Activated gamma-delta T cell (primary cell): Measurements from ENCODE around the gene C2.
"Not testable (repeated sequence)": the region's sequence is repeated elsewhere in the genome, so short reads cannot be mapped to it uniquely, and the experiment has no call there.

Experiments used
- DNase-seq: peaks from one replicate; lab custom pipeline; 2025; lab: John Stamatoyannopoulos, UW

C2 gene

DNA sequence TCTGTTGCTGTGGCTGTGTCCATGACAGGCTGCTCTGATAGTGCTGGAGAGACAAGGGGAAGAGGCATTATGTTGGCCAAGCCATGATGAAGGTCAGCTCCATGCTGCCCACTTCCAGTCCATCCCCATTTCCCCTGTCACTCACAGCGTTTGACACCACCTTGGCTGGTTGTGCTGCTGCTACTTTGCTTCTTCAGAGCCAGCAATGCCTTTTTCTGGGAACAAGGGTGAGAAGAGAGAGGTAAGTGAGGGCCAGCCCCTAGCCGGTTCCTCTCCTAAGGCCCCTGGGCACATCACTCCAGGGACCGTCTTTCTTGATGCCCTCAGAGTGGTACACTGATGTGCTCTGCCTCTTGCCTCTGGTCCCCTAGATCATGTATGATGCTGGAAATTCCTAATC is 29.3 kb downstream of the C2 start:
- DNase-seq: no peak

DNA sequence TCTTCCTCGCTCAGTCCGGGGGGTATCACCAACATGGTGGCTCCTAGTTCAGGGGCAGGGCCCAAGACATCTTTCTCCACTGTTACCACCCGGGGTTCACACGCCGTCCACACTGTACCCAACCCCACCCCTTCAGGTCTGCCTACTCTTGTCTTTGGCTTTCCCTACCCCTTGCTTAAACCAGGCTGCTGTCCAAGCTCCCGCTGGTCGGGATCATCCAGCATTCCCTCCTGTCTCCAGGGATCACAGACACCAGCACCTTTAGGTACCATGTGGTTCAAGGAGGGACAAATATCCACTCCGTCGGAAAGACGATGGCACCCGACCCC is 30.9 kb downstream of the C2 start:
- no peak for DNase-seq

DNA sequence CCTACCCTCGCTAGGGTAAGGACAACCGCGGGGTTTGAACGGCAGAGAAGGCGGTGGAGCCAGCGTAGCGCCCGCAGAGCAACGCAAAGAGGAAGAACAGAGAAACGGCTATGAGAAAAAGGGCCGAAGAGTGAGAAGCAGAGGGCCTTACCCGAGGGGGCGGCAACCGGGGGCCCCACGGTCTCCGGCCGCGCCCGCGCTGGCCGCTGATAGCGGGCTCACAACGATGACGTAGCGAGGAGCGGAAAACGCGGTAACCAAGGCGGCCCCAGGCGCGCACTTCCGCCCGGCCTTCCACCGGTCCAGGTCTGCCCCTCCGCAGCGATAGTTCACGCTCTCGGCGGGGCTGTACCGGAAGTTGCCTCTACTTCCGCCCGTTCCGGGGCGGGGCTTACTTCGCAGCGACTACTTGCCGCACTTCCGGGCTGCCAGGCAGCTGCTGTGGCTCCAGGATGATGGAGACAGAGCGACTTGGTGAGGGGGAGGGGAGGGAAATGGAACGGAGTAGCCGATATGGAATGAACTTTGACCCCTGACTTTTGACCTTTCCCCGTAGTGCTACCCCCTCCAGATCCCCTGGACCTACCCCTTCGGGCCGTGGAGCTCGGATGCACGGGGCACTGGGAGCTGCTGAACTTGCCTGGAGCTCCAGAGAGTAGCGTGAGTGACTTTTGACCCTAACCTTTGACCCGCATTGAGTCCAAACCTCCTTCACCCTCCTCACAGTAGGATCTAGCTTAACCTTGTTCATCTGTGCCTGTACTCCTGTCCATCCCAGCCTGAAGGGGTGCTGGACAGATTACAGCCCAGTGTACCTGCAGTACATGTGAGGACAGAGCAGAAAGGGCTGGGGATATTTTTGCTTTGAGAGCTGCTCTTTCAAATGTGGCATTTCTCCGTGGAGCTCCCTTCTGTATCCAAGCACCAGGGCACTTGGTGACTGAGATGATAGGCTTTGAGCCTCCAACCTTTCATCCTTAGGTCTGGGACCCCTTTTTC is 31.5 kb downstream of the C2 start, which contains the start of the genes NELFE and SKIC2:
NELFE (minus strand) TSS at position 231 of the 999 bp plus-strand sequence. CDS start 525 bp downstream, outside the sequence.
SKIC2 (plus strand) TSS at position 435 of the 999 bp plus-strand sequence; CDS start at position 453, 18 bp downstream.
- DNase-seq: peak; percentile 94

DNA sequence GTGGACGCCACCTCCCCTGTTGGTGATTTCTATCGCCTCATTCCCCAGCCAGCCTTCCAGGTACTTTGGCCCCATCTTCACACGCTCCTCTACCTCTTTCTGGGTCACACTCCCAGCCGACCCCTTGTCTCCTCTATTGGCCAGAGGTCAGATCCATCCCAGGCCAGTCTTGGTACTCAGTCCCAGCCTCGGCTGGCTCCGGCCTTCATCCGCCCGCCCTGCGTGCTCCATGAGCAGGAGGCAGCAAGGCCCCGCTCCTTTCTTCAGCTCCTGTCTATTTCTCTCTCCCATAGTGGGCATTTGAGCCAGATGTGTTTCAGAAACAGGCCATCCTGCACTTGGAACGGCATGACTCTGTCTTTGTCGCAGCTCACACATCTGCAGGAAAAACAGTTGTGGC is 34.1 kb downstream of the C2 start:
- no peak for DNase-seq

DNA sequence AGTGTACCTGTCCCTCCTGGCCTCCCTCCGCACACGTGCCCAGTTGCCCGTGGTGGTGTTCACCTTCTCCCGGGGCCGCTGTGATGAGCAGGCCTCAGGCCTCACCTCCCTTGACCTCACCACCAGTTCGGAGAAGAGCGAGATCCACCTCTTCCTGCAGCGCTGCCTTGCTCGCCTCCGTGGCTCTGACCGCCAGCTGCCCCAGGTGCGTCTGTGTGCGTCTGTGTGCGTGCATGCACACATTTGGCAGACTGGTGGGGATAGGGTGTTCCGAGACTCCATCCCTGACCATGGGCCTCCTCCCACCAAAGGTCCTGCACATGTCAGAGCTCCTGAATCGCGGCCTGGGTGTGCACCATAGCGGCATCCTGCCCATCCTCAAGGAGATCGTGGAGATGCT is 36.4 kb downstream of the C2 start:
- no peak for DNase-seq

DNA sequence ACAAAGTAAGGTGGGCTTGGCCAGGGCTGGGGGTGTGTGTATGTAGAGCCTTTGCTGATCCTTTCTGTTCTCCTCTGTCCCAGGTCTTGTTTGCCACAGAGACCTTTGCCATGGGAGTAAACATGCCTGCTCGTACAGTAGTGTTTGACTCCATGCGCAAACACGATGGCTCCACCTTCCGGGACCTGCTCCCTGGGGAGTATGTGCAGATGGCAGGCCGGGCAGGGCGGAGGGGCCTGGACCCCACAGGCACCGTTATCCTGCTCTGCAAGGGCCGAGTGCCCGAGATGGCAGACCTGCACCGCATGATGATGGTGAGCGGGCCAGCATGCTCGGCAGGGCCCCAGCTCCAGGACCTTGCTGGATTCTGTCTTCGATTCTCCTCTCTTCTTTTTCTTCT is 38.2 kb downstream of the C2 start:
- no peak for DNase-seq

DNA sequence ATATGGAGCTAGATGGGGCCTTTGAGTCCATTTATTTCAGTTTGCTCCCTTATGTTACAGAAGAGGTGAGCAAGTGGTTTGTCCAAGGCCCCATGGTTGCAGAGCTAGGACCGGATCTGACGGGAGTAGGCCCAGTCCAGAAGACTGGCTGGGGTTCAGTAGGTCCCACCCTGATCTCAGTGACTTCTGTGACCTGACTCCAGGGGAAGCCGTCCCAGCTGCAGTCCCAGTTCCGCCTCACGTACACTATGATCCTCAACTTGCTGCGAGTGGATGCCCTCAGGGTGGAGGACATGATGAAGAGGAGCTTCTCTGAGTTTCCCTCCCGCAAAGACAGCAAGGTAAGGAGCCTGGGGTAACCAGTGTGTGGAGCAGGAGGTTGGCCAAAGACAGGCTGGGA is 39.0 kb downstream of the C2 start:
- DNase-seq: no peak

DNA sequence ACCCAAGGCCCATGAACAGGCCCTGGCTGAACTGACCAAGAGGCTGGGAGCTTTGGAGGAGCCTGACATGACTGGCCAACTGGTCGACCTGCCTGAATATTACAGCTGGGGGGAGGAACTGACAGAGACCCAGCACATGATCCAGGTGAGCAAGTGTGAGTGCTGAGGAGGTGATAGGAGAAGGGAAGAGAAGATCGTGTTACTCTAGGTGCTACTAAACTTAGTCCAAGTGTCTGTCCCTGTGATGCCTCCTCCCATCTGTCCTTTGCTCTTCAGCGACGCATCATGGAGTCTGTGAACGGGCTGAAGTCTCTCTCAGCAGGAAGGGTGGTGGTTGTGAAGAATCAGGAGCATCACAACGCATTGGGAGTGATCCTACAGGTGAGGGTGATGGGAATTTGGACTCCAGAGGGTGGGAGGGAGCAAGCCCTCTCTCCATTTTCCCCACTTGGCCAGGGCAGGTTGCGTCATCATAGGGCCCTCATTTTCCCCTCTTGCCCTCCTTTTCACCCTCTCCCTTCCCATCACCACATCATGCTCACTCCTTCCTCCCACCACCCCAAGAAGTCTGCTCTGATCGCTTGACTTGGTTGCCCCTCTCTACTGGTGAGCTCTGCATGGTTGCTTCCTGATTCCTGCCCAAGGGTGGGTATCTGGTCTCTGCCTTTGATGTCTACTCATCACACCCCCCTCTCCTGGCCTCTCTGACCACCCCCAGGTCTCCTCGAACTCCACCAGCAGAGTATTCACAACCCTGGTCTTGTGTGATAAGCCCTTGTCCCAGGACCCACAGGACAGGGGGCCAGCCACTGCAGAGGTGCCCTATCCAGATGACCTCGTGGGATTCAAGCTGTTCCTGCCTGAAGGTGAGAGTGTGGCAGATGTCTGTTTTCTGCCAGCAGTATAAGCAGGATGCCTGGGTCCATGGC is 39.7 kb downstream of the C2 start:
- DNase-seq: no peak

DNA sequence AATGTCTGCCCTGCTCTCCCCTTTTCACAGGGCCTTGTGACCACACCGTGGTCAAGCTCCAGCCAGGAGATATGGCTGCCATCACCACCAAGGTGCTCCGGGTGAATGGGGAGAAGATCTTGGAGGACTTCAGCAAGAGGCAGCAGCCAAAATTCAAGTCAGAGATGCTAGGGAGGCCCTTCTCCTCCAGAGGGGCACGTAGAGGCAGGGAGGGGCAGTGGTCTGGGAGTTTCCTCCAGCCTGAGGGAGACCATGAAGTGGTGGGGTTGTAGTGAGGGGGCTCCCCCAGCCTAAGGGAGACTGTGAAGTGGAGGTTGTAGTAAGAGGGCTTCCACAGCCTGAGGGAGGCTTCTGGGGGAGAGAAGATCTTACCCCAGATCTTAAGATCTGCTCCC is 40.4 kb downstream of the C2 start:
- no peak for DNase-seq

DNA sequence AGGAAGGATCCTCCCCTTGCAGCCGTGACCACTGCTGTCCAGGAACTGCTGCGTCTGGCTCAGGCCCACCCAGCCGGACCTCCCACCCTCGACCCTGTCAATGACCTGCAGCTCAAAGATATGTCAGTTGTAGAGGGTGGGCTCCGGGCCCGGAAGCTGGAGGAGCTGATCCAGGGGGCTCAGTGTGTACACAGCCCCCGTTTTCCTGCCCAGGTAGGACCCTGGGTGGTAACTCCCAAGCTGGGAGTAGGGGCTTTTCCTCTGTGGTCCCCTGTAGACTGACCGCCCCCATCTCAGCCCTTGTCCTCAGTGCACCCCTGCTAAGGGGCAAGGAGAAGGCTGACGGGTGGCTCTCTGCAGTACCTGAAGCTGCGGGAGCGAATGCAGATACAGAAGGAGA is 40.8 kb downstream of the C2 start:
- DNase-seq: no peak

DNA sequence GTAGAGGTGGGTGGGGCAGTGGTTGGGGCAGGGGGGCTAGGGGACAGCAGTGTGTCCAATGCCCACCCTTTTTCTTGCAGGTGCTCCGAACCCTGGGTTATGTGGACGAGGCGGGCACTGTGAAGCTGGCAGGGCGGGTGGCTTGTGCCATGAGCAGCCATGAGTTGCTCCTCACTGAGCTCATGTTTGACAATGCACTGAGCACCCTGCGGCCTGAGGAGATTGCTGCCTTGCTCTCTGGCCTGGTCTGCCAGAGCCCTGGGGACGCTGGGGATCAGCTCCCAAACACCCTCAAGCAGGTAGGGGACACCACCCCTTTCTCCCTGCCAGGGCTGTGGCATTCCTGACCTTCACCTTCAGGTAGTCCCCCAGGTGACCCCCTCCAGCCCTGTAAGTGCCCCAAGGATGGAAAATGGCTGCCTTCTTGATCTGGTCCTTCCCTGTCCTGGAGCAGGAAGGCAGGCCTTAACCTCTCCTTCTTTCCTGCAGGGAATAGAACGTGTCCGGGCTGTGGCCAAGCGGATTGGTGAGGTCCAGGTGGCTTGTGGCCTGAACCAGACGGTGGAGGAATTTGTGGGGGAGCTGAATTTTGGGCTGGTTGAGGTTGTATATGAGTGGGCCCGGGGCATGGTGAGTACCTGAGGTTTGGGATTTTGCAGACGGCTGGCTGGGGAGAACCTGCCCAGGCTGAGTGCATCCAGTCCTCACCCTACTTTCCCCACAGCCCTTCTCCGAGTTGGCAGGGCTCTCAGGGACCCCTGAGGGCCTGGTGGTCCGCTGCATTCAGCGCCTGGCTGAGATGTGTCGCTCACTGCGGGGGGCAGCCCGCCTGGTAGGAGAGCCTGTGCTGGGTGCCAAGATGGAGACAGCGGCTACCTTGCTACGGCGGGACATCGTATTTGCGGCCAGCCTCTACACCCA is 41.5 kb downstream of the C2 start:
- DNase-seq: no peak

DNA sequence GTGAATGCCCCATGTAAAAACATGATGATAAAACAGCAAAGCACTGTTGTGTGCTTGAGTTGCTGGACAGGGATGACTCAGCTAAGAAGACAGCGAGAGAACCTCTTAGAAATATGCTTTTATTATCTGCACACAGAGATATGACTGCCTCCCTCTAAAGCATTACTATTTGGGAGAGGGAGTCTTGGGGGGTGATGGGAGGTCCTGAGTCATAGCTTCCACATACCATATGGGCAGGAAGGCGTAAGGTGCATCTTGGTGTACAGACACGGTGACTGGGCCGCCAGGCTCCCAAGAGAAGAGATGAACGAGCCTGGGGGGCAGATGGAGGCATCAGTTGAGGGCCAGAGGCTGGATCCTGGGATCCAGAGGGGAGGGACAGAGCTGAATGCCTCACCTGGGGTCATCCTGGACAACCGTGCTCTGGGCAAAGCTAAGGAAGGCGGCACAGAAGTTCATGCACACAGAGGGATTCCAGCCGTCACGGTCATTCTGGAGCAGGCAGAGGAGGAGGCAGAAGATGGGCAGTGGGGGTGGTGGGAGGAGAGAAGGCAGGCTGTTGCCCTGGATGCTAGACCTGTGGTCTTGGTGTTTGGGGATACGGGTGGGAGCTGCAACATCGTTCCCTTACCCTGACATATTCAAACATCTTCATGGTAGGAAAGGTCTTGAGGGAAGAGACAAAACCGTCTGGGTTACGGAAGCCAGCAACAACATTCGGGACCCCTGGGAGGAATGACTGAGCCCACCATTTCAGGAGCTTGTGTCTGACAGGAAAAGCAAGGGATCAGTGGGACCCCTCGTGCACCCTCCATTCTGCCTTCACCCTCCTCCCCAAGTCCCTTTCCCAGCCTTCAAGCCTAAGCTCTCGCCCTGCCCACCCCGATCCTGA is 42.4 kb downstream of the C2 start:
- DNase-seq: no peak

DNA sequence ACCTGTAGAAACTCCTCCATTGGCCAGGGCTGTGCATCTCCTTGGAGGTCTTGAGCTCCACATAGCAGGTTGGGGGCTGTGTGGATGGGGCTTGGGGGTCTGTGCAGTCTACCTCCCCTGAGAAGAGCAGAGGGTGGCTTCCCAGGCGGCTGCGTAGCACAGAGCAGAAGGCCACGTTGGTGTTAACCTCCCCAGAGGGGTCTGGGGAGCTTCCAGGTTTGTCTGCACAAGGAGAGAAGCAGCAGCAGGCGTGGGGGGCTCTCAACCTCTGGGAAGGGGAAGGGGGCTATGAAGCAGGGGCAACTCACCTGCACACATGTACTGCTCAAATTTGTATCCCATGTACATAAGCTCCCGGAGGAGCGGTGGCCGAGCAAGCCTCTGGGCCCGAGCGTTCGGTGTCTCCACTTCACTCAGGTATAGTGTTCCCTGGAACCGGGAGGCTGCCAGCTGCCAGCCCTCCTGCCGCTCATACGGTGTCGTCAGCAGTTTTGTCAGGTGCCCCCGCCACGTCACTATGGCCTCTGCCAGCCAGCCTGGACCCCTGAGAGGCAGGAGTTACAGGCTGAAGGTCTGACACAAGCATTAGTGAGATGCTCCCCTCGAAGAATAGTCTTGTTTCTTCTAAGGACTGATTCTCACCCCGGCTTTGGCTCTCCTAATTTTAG is 43.2 kb downstream of the C2 start:
- DNase-seq: no peak

DNA sequence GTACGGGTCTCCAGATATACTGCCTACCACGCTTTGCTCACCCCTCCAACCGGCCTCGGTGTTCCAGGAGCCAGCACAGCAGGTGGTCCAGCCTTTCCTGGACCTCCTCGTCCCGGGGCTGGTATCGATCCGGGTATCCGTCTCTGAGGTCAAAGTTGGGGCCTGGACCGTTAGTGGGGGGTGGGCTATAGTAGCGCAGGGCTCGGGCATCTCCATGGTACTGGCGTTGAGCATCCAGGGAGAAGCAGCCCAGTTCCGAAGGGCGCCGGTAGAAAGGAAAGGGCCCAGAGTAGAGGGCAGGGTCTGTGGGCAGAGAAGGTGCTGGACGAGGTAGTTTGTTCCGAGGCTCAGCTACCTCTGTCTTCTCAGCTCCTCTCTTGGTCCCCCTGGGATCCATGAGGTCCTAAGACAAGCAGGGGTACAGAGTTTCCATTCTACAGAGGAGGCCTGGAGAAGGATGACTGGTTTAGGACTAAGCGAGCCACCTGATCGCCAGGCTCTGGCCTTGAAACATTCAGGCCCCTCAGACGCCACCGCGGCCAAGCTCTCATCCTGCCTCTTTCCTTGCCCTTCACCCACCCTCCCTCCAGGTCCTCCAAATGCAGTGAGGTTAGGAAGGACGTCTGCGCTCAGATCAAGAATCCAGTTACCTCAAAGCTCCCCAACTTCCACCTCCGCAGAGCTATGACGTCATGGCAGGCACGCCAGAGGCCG is 43.9 kb downstream of the C2 start:
- DNase-seq: no peak

DNA sequence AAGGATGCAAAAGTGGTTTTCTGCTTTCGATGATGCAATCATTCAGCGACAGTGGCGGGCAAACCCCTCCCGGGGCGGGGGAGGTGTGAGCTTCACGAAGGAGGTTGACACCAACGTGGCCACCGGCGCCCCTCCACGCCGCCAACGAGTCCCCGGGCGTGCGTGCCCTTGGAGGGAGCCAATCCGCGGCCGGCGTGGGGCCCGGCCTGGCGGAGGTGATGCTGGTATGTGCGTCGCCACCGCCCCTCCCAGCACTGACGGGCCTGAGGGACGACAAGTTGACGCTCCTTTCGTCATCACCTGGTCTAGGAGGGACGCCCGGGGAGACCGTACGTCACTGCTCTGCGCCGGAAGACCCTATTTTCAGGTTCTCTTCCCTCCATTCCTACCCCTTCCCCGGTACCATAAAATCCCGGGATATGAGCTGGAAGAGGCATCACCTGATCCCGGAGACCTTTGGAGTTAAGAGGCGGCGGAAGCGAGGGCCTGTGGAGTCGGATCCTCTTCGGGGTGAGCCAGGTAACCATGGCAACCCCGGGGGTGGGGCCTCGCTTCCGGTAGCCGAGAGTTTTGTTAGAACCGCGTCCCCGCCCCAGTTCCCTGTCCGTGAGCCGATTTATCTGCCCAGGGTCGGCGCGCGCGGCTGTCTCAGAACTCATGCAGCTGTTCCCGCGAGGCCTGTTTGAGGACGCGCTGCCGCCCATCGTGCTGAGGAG is 44.6 kb downstream of the C2 start, which contains the start of gene DXO:
DXO (minus strand) TSS at position 146 of the 716 bp plus-strand sequence. CDS start 463 bp downstream, outside the sequence.
- peak; percentile 99 for DNase-seq

DNA sequence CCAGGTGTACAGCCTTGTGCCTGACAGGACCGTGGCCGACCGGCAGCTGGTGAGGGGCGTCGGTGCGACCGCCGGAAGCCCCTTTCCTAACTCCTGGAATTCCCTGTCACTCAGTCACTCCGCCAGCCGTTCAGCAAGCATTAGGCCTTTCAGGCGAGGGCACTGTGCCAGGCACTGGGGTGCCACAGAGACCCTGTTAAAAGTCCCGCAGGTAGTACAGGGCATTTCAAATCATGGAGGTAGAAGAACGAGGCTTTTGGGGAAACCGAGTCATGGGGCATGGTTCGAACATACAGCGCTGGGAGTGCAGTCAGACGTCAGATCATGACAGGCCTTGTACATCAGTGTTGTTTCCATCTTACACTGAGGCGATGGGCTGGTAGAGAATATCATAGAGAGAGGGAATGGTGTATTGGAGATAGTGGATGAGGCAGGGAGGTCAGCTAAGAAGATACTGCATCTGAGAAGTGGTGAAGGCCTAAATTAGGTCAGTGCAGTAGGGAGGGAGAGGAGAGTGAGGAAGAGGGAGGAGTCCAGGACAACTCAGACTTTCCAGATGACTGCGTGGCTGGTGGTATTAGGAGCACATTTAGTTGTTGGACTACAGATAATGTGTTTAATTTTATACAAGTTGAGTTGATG is 45.3 kb downstream of the C2 start:
- DNase-seq: no peak

DNA sequence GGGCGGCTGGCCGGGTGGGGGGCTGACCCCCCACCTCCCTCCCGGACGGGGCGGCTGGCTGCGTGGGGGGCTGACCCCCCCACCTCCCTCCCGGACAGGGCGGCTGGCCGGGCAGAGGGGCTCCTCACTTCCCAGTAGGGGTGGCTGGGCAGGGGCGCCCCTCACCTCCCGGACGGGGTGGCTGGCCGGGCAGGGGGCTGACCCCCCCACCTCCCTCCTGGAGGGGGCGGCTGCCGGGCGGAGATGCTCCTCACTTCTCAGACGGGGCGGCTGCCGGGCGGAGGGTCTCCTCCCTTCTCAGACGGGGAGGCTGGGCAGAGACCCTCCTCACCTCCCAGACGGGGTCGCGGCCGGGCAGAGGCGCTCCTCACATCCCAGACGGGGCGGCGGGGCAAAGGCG is 48.5 kb downstream of the C2 start:
- DNase-seq: not testable (repeated sequence)
